Suprapubic skin (tissue), 4 donors: ENCODE measurements around the gene NFKBIA.

Experiments used
- EP300 ChIP-seq: sonication (generic); formaldehyde crosslinking; IDR thresholded peaks from one replicate; pipeline ENCODE4 v1.6.1; 2017; ENCODE audit warnings: antibody characterized with exemption
- POLR2A ChIP-seq, 2 donors: fragments of 450-650 bp; IDR thresholded peaks; one replicate each; pipeline ENCODE4 v1.6.1; 2017; ENCODE audit warnings: antibody characterized with exemption in 2 of 2, mild to moderate bottlenecking in 2 of 2, moderate library complexity in 2 of 2
- POLR2AphosphoS5 ChIP-seq, 3 donors: sonication (generic); formaldehyde crosslinking; IDR thresholded peaks; one replicate each; pipeline ENCODE4 v1.6.1; 2017; ENCODE audit warnings: antibody characterized with exemption in 3 of 3
- TF ChIP-seq, protein P1 (sequence below), 2 donors: fragments of 200-600 bp in 1 of 2; fragments of 450-650 bp in 1 of 2; sonication (generic) in 1 of 2; IDR thresholded peaks; one replicate each; pipeline ENCODE4 v1.5.1; 2016 to 2019; ENCODE audit warnings: antibody characterized with exemption in 2 of 2, mild to moderate bottlenecking in 1 of 2, moderate library complexity in 1 of 2

DNA sequence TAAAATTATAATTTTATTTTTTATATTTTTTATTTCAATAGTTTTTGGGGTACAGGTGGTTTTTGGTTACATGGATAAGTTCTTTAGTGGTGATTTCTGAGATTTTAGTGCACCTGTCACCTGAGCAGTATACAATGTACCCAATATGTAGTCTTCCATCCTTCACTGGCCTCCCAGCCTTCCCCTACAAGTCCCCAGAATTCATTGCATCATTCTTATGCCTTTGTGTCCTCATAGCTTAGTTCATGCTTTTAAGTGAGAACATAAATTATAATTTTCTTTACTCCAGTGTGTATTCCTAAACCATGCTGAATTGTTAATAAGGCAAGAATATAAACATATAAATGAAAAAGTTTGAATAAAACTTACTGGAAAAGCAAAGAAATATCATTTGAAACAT lies 19.1 kb upstream of the NFKBIA start:
- TF ChIP-seq, protein P1, sequence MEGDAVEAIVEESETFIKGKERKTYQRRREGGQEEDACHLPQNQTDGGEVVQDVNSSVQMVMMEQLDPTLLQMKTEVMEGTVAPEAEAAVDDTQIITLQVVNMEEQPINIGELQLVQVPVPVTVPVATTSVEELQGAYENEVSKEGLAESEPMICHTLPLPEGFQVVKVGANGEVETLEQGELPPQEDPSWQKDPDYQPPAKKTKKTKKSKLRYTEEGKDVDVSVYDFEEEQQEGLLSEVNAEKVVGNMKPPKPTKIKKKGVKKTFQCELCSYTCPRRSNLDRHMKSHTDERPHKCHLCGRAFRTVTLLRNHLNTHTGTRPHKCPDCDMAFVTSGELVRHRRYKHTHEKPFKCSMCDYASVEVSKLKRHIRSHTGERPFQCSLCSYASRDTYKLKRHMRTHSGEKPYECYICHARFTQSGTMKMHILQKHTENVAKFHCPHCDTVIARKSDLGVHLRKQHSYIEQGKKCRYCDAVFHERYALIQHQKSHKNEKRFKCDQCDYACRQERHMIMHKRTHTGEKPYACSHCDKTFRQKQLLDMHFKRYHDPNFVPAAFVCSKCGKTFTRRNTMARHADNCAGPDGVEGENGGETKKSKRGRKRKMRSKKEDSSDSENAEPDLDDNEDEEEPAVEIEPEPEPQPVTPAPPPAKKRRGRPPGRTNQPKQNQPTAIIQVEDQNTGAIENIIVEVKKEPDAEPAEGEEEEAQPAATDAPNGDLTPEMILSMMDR (IDR thresholded peaks at IDR 0.05): no peak
- TF ChIP-seq POLR2AphosphoS5 (IDR thresholded peaks at IDR 0.05) (no peak), POLR2A (IDR thresholded peaks at IDR 0.05) (no peak), EP300 (no peak)
